Keratinocyte (primary cell): ENCODE data around the gene RDH5.

ENCODE experiments used
- CTCF ChIP-seq, 3 experiments: IDR thresholded peaks in 1 of 3; conservative IDR thresholded peaks in 1 of 3; optimal IDR thresholded peaks in 1 of 3; 2 replicates in 2 of 3; 3 replicates in 1 of 3; pipeline versions ENCODE3 to v1.5.1; 2011; ENCODE audit warnings: low read length in 3 of 3, mild to moderate bottlenecking in 3 of 3, moderate library complexity in 2 of 3, control low read depth in 1 of 3, inconsistent platforms in 1 of 3; ENCODE audit not compliant: insufficient read depth in 2 of 3; ENCODE audit errors: extremely low read depth in 1 of 3
- EZH2 ChIP-seq: IDR thresholded peaks from one replicate; pipeline ENCODE4 v1.6.1; 2012; ENCODE audit warnings: inconsistent platforms, mild to moderate bottlenecking, low read length, moderate library complexity

GRCh38 chr12:55737581-55738122 is 17.5 kb downstream of the RDH5 start:
- TF ChIP-seq CTCF (optimal IDR thresholded peaks at IDR 0.05 in 1 of 3, IDR thresholded peaks at IDR 0.05 in 1 of 3, conservative IDR thresholded peaks at IDR 0.05 in 1 of 3; ENCODE audit: extremely low read depth in 1 of 3, insufficient read depth in 2 of 3, low read length in 3 of 3) (no peak), EZH2 (no peak)
